ENCODE measurements around the gene CAMTA1.

Gene CAMTA1

DNA sequence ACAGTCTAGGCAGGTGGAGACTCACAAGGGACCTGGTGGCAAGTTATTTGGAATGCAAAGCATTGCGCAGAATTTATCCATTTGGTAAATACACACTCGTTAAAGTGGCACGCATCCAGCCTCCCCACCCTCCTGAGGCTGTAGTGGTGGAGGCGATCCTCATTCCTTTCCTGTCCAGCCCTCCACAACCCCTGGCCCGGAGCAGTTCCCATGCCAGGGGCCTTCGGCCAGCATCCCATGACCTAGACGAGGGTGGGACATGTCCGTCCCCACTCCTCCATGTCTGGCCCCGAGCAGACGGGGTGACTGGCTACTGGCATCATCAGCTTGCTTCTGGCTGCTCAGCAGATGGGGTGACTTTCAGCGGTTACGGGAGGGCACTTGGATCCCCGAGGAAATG lies 704.3 kb downstream of the CAMTA1 start:
- DNase-seq (ENCODE audit: low read depth, low spot score): no peak

DNA sequence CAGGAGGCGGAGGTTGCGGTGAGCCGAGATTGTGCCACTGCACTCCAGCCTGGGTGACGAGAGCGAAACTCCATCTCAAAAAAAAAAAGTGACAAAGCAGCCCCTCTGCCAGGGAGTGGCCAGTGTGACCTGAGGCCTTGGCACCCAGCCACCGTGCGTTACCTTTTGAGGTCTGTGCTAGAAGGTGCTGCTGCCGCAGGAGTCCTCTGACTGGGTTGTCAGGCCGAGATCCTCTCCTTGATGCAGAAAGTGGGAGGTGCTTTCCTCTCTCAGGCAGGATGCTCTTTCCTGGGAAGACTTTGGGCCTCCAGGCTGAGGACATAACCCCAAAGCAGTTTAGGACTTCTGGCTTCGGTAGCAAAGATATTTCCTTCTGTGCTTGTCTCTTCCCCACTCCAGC lies 705.3 kb downstream of the CAMTA1 start:
- DNase-seq (ENCODE audit: low read depth, low spot score): no peak

DNA sequence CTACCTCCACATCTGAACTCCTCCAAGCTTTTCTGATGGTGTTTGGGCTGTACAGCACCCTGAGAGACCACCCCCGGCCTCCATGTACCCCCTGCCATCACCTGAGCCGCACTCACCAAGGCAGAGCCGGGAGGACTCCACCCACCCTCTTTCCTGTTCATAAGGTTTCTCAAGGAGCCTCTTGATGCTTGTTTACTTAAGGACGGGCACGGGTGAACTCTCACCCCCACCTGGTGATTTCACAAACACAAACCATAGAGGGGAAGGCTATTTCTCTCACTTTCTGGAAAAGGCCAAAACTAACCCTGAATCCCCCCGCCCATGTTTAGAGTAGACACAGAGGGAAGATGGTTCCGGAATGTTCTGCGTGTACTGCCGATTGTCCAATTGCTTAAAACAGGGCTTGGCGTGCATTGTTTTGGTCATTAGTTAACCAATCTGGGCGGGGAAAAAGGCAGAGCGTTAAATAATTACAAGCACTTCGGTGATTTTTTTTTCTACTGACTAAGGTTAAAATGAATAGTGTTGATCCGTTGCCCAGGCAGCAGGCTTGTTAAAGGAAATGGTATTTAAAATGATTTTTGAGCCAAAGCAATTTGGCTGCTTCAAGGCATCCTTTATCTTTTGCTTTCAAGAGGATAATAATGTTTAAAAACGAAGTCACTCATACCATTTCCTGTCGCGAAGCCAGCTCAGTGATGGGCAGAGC lies 706.0 kb downstream of the CAMTA1 start:
- DNase-seq (ENCODE audit: low read depth, low spot score): no peak

DNA sequence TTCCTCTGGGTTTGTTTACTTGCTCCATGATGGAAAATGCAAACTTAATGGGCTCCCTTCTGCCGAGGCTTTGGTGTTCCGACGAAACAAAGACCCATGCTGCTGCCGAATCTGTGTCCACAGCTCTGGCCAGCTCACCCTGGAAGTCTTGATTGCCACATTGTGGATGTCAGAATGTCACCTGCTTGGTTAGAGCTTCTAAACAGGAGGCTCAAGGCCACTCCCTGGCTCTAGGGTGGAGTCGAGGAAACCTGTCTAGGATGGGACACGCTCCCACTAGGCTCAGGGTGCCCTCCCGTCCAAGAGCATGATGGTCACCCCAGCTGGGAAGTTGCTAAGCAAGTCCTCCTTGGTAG lies 706.5 kb downstream of the CAMTA1 start:
- no peak for DNase-seq (ENCODE audit: low read depth, low spot score)

DNA sequence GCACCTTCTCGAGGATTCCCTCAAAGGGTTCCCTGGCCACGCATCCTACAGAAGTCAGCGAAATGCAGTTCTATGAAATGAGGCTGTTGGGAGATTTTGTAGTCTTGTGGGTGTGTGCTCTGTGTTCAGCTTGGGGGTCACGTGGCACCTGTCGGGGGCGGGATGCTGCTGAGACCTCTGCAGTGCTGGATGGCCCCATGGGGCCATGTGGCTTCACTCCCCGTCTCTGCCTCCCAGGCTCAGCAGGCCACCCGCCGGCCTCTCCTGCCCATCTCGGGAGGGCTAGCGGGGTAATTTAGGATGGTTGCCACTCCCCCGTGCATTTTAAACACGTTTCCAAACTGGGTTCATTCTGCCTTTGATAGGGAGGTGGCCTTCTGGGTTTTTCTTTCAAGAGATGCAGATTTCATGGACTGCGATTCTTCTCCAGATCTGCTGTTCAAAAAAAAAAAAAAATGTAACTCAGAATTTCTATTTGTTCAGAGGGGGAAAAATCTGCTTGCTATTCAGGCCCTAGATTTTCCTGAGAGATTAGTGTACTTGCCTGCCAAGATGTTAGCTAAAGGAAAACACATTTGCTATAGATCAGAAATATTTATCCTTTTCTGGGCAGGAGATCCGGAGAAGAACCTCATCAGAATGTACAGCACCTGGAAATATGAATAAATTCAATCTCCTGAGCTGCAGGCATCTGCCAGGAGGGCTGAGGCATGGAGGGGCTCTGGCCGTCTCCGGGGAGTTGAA lies 708.6 kb downstream of the CAMTA1 start:
- no peak for DNase-seq (ENCODE audit: low read depth, low spot score)

DNA sequence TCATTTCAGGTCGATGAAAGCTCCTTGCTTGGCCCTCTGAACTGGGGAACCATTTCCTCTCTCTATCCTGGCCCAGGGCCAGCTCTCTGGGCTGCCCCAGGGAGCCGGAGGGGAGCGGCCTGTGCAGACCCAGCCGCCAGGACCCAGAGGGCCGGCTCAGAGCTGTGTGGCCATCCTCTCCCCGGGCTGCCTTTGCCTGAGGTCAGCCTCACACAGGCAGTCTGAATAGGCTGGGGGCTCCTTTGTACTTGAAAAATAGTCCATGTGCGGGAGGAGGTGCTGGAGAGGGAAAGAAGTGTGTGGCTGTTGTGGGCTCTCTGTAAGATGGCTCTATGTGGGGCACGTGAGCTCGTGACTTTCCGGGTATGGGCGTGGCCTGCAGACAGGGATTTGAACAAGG lies 710.7 kb downstream of the CAMTA1 start:
- no peak for DNase-seq (ENCODE audit: low read depth, low spot score)

DNA sequence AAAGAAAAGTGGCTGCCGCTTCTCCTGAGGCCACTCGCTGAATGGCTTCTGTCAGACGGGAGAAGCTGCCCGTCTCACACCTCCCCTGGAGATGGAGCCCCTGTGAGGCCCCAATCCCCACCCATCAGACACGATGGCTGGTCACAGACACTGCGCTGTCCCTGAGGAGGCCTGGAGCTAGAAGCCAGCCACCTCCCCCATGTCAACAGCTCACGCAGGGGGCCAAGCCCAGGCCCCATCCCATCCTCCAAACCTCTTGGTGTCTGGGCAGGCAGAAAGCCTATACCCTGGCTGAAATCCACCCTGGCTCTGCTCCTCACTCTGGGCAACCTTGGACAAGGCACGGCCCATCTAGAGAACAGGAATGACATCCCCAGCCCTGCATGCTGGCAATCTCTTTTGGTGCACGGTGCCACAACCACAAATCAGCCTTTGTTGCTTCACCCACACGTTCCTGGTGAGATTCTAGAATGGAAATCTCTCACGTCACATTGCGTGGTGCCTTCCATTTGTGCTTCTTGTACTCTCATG lies 711.9 kb downstream of the CAMTA1 start:
- no peak for DNase-seq (ENCODE audit: low read depth, low spot score)

DNA sequence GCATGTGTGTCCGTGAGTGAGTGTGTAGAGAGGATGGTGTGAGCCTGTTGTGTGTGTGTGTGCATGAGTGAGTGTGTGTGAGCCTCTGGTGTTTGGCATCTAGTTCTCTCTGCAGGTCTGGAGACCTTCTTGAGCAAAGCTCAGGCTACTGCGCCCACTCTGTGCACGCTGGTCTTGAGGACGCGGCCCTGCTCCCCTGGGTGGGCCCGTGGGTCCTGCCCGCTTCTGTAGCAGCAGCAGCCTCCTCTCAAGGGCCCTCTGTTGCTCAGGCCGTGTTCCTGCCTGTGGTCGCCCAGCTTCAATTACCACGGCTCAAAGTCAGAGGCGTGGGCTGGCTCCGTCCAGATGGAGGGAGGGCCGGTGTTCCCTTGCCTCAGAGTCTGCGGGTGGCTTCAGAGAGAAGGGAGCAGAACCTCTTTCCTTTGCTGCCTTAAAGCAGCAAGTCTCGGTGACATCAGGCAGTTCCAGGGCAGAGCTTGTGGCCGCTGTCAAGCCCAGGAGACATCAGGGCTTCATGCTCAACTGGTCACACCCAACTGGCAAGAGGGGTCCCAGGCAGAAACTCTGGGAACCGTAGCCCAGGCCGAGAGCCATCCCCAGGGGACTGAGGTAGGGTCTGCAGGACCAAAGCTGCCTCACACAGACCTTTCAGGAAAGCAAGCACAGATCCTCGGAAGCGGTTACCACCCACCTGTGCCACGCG lies 715.3 kb downstream of the CAMTA1 start:
- DNase-seq (ENCODE audit: low read depth, low spot score): no peak

DNA sequence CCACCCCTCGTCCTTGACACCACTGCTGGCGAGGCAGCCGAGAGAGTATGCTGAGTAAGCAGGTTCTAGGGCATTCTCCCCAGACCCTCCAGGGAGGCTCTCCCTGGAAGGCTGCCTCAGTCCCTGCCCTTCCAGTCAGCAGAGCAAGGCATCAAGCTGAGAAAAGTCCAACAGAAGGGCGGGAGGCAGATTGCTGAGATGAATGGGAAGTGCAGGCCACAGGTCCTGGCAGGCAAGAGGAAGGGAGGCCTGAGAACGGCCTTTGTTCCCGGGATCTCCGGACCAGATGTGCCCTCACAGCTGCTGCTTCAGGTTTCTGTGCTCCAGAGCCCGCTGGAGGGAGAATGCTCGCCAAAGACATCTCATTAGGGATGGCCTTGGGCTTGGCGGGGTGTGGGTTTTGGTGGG lies 715.8 kb downstream of the CAMTA1 start:
- peak; percentile 56 for DNase-seq (ENCODE audit: low read depth, low spot score)

DNA sequence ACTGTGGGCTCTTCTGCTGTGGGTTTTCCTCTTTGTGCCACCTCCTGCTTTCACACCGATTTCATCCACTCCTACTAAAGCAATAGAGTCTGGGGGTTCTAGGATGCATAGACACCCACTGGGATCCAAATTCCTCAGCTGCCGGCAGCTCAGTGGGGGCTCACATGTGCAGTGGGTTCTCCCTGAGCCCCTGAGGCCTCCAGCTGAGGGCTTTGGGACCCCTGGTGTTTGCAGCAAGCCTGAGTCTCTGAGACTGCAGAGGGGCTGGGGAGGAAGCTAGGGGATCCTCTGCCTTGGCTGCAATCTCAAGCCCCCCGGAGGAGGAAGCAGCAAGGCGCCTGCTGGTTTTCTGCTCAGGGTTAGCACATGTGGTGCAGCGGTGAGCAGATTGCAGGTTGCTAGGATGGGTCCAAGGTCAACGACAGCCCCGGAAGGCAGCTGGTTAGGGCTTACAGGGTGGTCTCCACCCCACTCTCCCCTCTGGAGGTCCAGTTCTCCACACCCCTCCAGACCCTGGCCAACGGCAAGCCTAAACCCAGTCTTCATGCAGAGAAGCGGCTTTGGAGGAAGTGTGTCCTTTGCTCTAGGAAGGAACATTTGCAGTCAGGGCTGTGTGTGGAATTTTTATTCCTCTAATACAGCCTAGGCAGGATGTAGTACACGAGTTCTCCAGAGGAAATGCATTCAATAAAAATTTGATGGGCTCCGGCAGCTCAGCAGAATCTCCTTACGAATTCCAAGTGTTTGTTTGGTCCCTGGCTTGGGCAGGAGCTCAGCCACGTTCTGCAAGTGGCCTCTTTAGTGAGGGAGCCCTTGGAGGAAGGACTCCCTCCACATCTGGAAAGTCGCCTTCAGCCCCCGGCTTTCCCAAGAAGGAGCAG lies 716.7 kb downstream of the CAMTA1 start:
- no peak for DNase-seq (ENCODE audit: low read depth, low spot score)

DNA sequence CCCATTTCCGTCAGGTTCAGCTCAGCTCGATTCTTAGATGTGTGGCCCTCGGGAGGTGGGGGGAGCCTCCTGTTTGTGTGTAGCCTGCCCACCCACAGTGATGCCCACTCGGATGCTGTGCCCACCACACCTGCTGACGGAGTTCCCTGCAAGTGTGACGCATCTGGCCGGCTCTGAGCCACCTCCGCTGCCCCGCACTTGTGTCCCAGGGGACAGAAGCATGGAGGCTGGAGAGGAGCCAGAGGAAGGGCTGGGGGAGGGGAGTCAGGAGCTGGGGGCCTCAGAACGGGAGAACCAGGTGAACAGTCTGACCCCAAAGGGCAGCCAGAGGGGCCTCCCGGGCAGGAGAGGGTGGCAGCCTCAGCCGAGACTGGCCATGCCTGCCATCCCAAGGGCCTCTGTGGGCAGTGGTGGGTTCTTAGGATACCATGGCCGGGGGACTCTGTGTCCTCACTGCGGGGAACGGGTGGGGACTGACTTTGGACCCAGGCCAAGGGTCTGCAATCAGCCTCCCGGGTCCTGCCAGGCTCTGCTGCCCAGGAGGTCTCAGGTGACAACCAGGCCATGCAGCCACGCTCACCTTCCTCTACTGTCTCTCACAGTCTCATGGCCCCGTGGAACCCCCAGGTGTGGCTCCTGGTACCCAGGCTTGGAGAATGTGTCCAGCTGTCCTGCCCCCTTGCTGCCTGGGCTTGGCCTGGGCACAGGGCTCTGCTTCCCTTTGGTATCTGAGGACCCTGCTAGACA lies 718.6 kb downstream of the CAMTA1 start:
- no peak for DNase-seq (ENCODE audit: low read depth, low spot score)

DNA sequence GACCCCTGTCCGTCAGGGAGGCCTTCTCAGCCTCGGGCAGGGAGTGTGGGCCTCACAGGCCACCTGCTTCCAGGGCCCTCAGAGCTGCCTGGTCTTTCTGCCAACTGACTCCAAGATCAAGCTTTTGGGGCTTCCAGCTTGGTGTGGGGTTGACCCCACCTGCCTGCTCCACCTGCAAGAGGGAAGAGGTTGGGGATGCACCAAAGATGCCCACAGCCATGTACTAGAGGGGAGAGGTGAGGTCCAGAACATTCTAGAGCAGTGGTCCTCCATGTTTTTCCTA lies 719.1 kb downstream of the CAMTA1 start:
- no peak for DNase-seq (ENCODE audit: low read depth, low spot score)

DNA sequence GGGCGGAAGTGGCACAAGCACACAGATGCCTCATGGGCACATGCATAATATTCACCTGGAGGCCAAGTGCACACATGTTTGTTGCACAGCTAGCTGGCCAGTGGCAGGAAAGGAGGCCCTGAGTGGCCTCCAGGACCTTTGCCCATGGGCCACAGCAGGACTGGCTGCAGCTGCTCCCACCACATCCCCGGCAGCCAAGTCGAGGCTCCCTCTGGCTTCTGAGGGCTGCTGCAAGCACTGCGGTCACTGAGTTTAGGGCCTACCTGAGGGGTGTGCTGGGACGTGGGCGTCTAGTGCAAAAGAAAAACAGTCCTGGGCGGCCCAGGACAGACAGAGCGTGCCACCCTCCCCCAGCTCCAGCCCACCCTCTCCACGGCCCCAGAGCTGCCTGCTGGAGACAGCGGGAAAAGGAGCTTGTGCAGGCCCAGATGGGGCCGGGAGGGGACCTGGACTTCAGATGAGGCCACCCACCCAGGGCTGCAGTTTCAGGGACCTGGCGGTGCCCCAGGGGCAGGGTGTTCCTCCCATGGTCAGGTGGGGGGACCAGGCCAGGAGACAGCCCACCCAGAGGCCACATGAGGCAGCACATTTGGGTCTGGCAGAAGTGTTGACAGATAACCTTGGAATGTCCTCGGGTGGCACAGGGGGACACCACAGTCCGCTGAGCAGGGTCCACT lies 720.0 kb downstream of the CAMTA1 start:
- no peak for DNase-seq (ENCODE audit: low read depth, low spot score)

DNA sequence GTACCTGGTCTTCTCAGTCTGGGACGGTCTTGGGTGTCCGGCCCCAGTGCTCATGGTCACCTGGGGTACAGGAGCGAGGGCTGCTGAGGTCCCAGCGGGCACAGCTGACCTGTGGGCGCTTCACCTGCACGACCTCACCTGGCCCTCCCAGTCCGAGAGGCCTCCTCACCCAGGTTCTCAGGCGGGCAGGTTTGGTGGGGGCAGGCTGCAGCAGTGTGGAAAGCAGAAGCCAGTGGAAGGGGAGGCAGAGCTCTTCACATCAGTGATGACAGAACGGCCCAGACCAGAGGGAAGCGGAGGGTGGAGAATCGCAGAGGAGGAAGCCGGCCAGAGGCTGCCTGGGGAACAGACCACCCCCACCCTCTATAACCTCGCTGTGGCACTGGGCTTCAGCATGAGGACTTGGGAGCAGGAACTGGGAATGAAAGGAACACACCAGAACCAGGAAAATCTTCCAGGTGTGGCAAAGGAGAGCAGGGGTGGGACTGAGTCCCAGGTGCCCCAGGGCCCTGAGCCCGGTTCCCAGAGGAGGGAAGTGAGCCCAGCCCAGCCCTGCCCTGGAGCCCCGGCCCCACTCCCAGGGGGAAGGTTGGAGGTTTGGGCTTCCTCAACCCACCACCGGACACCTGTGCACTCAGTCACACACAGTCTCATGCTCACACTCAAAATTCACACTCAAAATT lies 720.7 kb downstream of the CAMTA1 start:
- DNase-seq (ENCODE audit: low read depth, low spot score): no peak

DNA sequence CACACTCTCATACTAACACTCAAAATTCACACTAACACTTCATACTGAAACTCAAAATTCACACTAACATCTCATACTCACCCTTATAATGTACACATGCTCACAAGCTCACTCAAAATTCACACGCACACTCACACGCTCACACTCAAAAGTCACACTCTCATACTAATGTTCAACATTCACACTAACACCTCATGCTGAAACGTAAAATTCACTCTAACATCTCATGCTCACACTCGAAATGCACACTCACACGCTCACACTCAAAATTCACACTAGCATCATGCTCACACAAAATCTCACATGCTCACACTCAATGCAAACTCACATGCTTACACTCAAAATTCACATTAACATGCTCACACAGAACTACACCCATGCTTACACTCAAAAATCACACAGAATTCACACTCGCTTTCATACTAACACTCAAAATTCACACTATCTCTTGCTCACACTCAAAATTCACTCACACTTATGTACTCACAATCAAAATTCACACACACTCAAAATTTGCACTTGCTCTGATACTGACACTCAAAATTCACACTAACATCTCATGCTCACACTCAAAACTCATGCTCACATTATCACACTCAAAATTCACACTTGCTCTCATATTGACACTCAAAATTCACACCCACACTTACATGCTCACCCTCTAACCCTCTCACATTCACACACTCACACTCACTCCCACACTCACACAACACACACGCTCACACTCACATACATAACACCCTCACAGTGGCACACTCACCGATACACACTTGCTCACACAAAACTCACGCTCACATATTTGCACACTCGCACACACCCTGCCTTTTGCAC lies 721.4 kb downstream of the CAMTA1 start:
- DNase-seq (ENCODE audit: low read depth, low spot score): no peak

DNA sequence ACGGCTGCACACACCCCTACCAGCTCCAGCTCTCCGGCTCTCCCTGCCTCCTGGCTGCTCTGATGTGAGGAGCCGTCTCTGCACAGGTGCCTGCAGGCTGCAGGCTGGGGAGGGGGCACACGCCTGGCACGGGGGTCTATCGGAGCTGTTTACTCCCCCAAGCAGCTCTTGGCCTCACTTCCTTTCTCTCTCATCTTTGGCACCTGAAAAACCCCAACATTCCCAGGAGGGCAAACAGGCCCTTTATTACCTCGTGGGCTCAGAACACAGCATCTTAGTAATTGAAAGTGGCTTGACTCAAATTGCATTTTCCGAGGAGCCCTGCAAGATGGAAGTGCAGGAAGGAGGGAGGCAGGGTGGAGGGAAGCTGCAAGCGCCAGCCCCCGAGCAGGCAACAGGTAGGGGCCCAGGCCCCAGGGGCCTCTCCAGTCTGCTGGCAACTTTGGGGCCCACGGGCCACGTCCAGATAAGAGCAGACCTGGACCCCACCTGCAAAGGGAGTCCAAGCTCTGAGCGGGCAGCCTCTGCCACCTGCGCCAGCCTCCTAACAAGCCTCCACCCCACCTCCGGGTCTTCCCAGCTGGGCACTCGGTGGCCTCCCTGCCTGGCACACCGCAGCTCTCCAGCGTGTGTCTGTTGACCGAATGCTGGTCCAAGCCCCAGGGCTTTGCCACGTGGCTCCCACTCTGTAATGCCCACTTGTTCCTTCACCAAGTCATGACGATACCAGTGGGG lies 722.2 kb downstream of the CAMTA1 start:
- no peak for DNase-seq (ENCODE audit: low read depth, low spot score)

DNA sequence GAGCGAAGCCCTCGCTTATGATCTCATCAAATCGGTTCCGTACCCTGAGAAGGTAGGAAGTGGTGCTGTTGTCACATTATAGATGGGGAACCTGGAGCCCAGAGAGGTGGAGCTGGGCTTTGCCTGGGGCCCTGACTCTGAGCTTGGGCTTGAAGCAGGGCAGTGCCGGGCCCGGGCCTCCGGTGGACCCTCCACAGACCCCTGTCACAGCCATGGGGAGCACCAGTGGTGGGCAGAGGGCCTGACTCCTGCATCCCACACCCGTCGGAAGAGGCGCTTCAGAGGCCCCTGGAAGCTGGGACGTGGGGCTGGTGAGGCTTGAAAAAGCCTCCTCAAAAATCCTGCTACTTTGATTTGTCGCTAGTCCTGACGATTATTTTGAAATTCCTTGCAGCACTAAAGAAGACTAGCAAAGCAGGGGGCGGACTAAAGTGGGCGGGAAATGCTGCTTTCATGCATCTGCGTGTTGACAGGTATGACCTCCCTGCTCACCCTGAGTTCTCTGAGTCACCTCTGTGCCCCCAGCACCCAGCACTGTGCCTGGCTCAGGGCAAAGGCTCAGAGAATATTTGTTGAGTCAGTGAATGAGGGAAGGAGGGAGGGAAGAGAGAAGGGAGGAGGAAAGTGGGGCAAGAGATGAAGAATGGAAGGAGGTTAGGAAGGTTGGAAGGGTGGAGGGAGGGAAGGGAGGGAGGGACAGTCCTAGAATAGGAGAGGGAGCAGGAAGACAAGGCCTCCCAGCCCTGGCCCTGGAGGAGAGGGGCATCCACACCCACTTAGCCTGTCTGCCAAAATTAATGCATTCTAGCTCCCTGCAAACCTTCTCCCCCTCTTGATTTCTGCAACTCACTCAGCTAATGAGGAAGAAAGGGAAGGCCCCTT lies 723.0 kb downstream of the CAMTA1 start:
- no peak for DNase-seq (ENCODE audit: low read depth, low spot score)
